ENCODE results near the gene CLTB. TPM values are rescaled to one million over a fixed set of nuclear protein-coding genes. Genes with fewer than 3 reads are reported as not detected.
A peak's percentile ranks its signal among the peaks of the same experiment; 100 is the strongest.

Gene CLTB
- total and polyA plus RNA-seq, 2 of the 8 experiments (the other 6 are each of a cell fraction or from before 2014, with no cell fraction given), result 25.9 to 34.9 TPM

- TF ChIP-seq CTCF (IDR thresholded peaks at IDR 0.05; ENCODE audit: control extremely low read depth in 1 of 3, insufficient read depth in 1 of 3, low read depth in 1 of 3, low read length in 3 of 3) (peak; percentile 59 to 84 (median 76)), CREB1 (IDR thresholded peaks at IDR 0.05) (peak; percentile 87), TAF1 (IDR thresholded peaks at IDR 0.05; ENCODE audit: low read depth, low read length) (peak; percentile 67; the same call in 1 of the 2 replicates), SIN3A (conservative IDR thresholded peaks at IDR 0.05 in 1 of 2, IDR thresholded peaks at IDR 0.05 in 1 of 2; ENCODE audit: low read depth in 1 of 2, low read length in 2 of 2) (peak in 1 of 2 experiments; percentile 95; a peak in 2 of 4 replicates), CHD2 (IDR thresholded peaks at IDR 0.05; ENCODE audit: low read length) (0 out of 2 replicates have a peak, but pooled peaks have one; percentile 25), ATF3 (IDR thresholded peaks at IDR 0.05; ENCODE audit: insufficient read depth, low read depth, low read length) (no peak), SUZ12 (IDR thresholded peaks at IDR 0.05; ENCODE audit: low read length) (no peak), HDAC2 (IDR thresholded peaks at IDR 0.05; ENCODE audit: borderline replicate concordance in 1 of 2, low read depth in 2 of 2, low read length in 2 of 2) (0 out of 4 replicates have a peak, but pooled peaks of 1 of the 2 experiments have one; percentile 3), TBP (IDR thresholded peaks at IDR 0.05; ENCODE audit: low read depth, low read length) (peak; percentile 50; the same call in 1 of the 2 replicates), USF2 (IDR thresholded peaks at IDR 0.05; ENCODE audit: low read length) (no peak), FOSL1 (IDR thresholded peaks at IDR 0.05; ENCODE audit: insufficient read depth, low read depth, low read length) (no peak), MAFK (IDR thresholded peaks at IDR 0.05; ENCODE audit: low read depth, low read length) (no peak), MAX (IDR thresholded peaks at IDR 0.05) (peak; percentile 89), JUN (IDR thresholded peaks at IDR 0.05; ENCODE audit: low read depth, low read length) (0 out of 2 replicates have a peak, but pooled peaks have one; percentile 40), E2F6 (IDR thresholded peaks at IDR 0.05) (peak; percentile 88), CBX5 (IDR thresholded peaks at IDR 0.05; ENCODE audit: low read depth, low read length) (no peak)
These were observed at the start of gene CLTB (continued) for GRCh38 chr5:176415952-176416924.

Data from H1 (cell line).